Measurements from ENCODE around the gene EXTL1. TPM values are rescaled to one million over a fixed set of nuclear protein-coding genes. Genes with fewer than 3 reads are reported as not detected.

The EXTL1 gene
- polyA plus RNA-seq, 1 donor from 2014 or later, result not detected

DNA sequence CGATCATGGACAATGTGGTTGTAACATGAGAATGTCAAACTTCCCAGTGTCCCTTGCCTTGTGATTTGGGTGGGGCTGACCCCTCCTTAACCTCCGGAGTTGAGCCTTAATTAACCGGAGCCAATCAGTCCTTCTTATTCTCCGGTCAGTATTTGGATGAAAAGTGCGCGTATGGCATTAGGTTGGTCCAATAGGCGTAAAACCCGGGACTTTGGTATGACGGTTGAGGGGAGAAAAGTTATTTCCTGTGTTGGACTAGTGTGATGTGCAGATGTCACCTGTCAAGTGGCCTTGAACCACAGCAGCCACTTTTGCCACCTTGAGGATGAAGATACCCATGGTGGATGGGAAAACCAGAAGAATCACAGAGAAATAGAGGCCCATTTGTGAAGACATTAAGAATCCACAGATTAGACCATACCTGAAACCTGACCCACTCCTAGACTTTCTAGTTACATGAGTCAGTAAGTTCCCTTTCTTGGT is 28.8 kb upstream of the EXTL1 start:
- peaks cover 4% of the 10 kb centered on the region for H3K36me3 Mint-ChIP-seq
- no peaks in the 10 kb centered on the region for H3K9me3 Mint-ChIP-seq
- H3K4me3 Mint-ChIP-seq, result peak overlapping the region in 1 of 4 donors; percentile 42
- H3K27me3 Mint-ChIP-seq, result no peaks in the 10 kb centered on the region
- H3K27ac Mint-ChIP-seq, result no peak overlapping the region
- peaks cover 7 to 23% (median 9%) of the 10 kb centered on the region in 3 donors for H3K4me1 Mint-ChIP-seq

DNA sequence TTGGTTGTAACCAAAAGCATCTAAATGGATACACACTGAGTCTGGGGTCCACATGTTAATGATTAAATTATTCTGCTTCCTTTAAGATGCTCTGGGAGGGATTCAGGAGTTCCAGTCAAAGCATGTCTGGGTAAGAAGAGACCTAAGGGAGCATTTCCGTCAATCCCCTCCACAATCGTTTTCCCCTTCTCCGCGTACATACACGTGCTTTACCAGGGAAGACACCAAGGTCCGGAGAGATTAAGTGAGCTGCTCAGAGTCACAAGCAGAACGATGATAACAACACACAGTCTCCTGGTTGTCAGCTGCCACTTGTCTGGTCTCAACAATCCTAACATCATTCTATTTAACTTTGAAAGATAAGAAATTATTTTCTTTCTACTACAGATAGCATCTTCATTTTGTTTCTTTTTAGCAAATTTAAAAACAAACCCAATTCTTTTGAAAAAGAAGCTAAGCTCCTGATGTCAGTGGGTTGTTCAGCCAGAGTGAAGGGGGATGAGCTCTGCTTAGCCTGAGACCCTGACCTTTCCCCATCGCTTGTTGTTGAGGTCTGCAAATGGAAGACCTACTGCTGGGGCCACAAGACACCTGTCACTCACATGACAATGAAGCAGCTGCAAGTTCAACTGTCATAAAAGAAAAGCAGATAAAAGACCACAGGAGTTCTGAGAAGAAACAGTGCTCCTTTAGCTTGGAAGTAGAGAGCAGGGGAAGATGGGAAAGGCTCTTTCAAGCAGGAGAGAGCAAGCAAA is 28.2 kb upstream of the EXTL1 start:
- Mint-ChIP-seq H3K4me1 (peaks cover 9 to 26% (median 16%) of the 10 kb centered on the region in 3 donors), H3K27me3 (no peaks in the 10 kb centered on the region), H3K36me3 (peaks cover 4% of the 10 kb centered on the region), H3K27ac (no peak overlapping the region), H3K9me3 (no peaks in the 10 kb centered on the region), H3K4me3 (peak overlapping the region in 2 of 4 donors; percentile 41 to 42)

DNA sequence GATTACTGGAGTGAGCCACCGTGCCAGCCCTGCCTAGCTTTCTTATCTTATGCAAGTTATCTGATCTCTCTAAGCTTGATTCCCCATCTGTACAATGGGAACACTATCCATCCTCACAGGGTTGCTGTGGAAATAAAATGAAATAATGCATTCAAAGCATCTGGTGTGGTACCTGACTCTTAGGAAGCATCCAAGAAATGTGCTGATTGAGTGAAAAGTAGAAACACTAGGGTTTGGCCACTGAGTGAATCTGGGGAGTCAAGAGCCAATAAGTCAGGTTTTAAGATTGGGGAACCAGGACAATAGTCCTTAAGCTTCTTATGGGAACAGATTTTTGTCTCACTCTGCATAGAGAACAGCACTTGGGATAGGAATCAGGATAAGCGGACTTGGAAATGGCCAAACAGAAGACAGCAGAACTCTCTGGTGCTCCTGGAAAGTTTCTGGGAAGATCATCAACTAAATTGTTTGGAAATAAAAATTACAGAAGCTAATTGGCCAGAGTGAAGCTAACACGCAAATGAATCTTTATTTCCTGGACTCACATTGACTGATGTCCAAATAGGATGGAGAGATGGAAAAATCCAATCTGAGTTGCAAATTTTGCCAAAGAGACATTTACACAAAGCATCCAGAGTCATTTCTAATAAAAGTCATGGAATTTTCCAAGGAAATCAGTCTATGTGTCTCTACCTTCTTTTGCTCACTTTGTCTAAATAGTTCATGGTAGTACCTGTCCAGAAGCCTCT is 27.0 kb upstream of the EXTL1 start:
- Mint-ChIP-seq H3K9me3 (no peaks in the 10 kb centered on the region), H3K27me3 (no peaks in the 10 kb centered on the region), H3K4me1 (peaks cover 12 to 26% (median 16%) of the 10 kb centered on the region in 3 donors), H3K36me3 (peaks cover 3% of the 10 kb centered on the region), H3K4me3 (peak overlapping the region in 1 of 4 donors; percentile 96), H3K27ac (no peak overlapping the region)

DNA sequence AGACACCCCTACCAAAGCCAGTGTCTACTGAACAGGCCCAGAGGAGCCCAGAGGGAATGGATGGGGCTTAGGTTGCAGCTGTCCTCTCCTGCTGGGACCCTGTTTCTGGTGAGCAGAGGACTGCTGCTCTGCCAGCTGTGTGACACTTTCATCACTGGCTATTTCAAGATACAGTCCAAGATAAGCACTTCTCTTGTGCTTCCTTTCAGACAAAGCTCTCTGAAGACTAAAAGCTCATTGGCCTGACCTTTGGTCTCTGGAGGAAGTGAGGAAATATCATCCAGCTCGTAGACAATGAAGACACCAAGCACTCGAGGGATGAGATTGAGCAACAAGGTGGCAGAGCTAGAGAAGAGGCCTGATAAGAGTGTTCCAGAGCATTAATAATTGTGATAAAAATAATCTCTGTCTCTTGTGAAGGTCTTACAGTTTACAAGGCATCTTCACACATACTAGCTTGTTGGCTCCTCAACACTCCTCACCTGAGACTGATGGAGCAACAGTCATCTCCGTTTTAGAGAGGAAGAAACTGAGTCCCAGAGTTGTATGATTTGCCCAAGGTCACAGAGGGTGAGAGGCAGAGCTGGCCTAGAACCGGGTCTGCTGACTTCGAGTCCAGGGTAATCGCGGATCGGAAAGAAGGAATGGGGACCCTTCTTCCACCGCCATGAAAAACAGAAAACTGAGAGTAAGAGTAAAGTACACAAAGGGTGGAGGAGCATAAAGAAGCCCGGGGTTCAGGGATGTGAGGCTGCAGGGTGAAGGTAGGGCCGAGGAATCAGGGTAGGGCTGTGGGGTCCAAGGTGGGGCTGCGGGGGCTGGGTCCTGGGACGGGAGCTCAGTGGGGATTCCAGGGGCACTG is 24.4 kb upstream of the EXTL1 start:
- Mint-ChIP-seq H3K27me3 (peaks cover 2% of the 10 kb centered on the region), H3K36me3 (peaks cover 3% of the 10 kb centered on the region), H3K4me1 (peaks cover 12 to 21% (median 16%) of the 10 kb centered on the region in 3 donors), H3K4me3 (peak overlapping the region; percentile 94 to 97 (median 95)), H3K9me3 (no peaks in the 10 kb centered on the region), H3K27ac (peak overlapping the region; percentile 90 to 97 (median 92))

DNA sequence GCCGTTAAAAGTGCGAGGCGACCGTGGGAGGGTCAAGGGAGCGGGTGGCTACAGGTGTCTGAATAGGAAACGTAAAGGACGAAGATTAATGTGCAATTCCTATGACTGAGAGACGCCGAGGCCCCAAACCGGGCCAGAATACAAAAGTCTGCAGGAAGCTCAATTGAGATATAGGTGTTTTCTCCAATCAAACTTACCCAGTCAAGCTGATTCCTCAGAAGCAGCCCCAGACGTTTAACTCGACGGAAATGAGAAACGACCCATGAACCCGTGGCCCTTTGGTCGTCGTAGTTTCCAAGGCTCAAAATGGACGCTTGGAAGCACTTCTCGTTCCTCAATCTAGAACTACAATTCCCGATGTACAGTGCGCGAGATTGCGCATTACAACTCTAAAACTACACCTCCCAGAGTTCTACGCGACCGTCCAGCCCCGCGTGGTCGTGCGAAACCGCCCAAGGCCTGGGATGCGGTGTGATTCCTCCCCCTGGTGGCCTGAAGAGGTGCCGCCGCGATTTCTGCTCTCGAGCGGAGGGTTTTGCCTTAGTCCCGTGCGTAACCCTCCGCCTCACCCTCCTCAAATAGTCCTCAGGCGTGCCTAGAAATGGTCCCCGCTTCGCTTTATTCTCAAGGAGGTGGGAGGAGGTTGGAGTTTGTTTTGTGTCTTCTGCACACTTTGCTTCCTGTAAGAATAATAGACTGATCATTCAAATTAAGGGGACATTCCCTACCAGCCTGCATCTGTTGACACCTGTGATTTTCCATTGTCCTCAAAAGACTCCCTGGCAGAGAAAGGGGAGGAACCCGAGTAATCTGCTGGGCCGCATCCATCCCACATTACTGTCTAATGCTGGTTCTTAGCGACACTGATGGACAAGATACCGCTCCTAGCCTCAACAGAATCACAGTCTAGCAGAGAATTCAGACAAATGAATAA is 23.5 kb upstream of the EXTL1 start, which contains the start of gene PAFAH2:
Gene PAFAH2 (minus strand): TSS at position 236 of the 934 bp plus-strand sequence. CDS start 7,247 bp downstream, outside the sequence.
- Mint-ChIP-seq H3K27ac (peak within 1 kb of the TSS; percentile 90 to 97 (median 92)), H3K4me1 (peaks cover 12 to 19% (median 16%) of the 10 kb centered on the region in 3 donors), H3K4me3 (peak within 1 kb of the TSS; percentile 94 to 97 (median 95)), H3K36me3 (peaks cover 3% of the 10 kb centered on the region), H3K27me3 (peaks cover 2% of the 10 kb centered on the region), H3K9me3 (no peaks in the 10 kb centered on the region)

DNA sequence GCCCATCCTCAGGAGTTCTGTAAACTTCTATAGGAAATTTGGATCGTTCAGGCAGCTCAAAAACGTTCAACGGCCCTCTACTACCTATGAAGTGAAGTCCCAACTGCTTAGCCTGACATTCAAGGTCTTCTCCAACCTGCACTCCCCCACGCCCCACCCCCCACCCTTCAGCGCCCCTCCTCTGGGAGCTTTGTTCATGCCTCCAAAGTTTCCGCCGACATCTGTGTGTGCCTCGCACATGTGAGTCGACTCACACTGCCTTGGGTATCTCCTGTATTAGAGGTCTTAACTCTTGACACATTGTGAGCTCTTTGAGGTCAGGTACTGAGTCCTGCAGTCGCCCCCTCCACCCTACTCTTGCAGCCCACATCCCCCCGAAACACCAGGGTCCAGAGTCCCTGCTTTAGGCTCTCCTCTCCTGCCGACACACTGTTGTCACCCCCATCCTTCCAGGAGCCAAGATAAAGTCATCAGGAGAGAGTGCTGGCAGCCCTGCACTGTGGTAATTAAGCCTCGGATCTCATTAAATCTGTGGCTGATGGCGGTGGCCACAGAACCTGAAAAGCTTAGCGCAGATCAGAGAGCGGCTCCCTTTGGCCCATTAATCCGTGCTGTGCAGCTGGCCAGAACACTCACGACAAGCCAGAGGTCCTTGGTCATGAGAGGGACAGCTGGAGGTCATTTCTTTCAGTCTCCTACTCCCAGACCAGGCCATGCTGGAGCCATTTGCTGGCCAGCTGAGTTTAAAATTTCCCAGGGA is 22.4 kb upstream of the EXTL1 start:
- H3K4me1 Mint-ChIP-seq, result peaks cover 13 to 16% (median 16%) of the 10 kb centered on the region in 3 donors
- H3K4me3 Mint-ChIP-seq, result peak overlapping the region in 1 of 4 donors; percentile 96
- peaks cover 3% of the 10 kb centered on the region for H3K27me3 Mint-ChIP-seq
- peak overlapping the region in 1 of 3 donors; percentile 46 for H3K27ac Mint-ChIP-seq
- no peaks in the 10 kb centered on the region for H3K9me3 Mint-ChIP-seq
- H3K36me3 Mint-ChIP-seq, result no peaks in the 10 kb centered on the region

DNA sequence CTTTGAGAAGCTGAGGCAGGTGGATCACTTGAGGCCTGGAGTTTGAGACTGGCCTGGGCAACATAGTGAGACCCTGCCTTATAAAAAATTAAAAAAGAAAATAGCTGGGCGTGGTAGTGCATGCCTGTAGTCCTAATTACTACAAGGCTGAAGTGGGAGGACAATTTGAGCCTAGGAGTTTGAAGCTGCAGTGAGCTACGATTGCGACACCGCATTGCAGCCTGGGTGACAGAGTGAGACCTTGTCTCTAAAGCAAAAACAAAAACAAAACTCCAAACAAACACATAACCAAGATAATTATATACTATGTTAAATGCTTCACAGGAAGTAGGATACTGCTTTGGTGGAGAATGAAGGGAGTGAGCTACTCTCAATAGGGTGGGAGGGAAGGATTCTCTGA is 18.3 kb upstream of the EXTL1 start:
- Mint-ChIP-seq H3K36me3 (peaks cover 3% of the 10 kb centered on the region), H3K9me3 (no peaks in the 10 kb centered on the region), H3K27ac (no peak overlapping the region), H3K4me1 (peaks cover under 1 to 6% (median 3%) of the 10 kb centered on the region in 3 donors), H3K27me3 (peaks cover 10% of the 10 kb centered on the region), H3K4me3 (no peak overlapping the region)

DNA sequence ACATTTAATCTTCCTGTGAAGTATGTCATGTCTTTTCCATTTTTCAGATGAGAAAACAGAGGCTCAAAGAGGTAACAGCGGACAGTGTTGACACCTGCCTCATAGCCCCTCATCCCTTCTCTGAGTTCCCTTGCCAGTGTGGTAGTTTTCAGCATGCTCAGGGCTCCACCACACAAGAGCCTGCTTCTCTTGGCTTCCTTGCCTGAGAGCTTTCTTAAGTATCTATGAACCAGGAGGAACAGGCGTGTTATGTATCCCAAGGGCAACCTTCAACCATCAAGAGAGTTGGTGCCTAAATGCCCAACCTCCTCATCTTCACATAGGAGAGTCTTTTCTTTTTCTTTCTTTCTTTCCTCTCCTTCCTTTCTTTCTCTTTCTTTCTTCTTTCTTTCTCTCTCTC is 17.8 kb upstream of the EXTL1 start:
- H3K27ac Mint-ChIP-seq, result no peak overlapping the region
- no peaks in the 10 kb centered on the region for H3K9me3 Mint-ChIP-seq
- peaks cover 10% of the 10 kb centered on the region for H3K27me3 Mint-ChIP-seq
- peaks cover 0 to 2% (median 0%) of the 10 kb centered on the region in 3 donors for H3K4me1 Mint-ChIP-seq
- peaks cover 3% of the 10 kb centered on the region for H3K36me3 Mint-ChIP-seq
- H3K4me3 Mint-ChIP-seq, result no peak overlapping the region

DNA sequence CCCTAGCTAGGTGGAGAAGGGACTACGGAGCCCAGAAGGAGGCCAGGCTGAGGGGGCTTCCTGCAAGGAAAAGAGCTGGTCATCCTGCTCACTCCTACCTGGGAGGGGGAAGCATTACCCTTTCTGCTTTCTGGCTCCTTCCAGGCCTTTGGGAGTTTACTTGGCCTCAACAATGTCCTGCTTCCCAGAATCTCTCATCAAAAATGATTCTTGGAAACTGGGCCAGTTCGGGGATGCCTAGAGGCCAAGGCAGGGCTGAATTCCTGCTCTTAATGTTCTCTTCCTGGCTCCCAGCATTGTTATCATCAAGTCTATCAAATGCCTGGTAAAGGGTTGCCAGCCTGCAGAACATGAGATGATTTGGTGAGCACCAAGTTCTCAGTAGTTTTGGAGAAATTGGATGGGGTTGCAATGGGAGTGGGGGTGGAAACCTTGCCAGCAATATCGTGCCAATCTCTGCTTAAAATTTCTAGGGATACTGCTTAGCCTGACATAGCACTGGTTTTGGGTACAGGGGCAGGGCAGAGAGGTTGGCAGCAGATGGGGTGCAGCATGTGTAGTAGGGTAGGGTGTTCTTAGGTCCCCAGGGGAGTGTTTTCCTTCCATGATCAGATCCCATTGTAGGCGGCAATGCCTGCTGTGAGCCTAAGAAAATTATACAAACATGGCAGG is 16.0 kb upstream of the EXTL1 start:
- Mint-ChIP-seq H3K27me3 (peaks cover 10% of the 10 kb centered on the region), H3K27ac (no peak overlapping the region), H3K9me3 (no peaks in the 10 kb centered on the region), H3K4me3 (no peak overlapping the region), H3K4me1 (peaks cover 0 to 2% (median 0%) of the 10 kb centered on the region in 3 donors), H3K36me3 (peaks cover 3% of the 10 kb centered on the region)

DNA sequence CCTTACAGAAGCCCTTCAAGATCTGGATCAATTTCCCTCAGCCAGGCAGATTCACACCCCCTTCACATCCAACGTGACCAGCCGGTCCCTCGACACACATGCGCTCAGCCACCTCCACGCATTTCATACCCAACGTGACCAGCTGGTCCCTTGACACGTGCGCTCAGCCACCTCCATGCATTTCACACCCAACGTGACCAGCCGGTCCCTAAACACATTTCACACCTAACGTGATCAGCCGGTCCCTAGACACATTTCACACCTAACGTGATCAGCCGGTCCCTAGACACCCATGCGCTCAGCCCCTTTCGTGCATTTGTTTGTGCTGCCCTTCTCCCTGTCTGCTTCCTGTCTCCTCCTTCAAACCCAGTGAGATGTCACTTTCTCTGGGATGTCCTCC is 14.9 kb upstream of the EXTL1 start:
- H3K27ac Mint-ChIP-seq, result no peak overlapping the region
- peaks cover 0 to 2% (median 0%) of the 10 kb centered on the region in 3 donors for H3K4me1 Mint-ChIP-seq
- no peaks in the 10 kb centered on the region for H3K9me3 Mint-ChIP-seq
- H3K36me3 Mint-ChIP-seq, result peaks cover 3% of the 10 kb centered on the region
- H3K27me3 Mint-ChIP-seq, result peaks cover 8% of the 10 kb centered on the region
- no peak overlapping the region for H3K4me3 Mint-ChIP-seq

DNA sequence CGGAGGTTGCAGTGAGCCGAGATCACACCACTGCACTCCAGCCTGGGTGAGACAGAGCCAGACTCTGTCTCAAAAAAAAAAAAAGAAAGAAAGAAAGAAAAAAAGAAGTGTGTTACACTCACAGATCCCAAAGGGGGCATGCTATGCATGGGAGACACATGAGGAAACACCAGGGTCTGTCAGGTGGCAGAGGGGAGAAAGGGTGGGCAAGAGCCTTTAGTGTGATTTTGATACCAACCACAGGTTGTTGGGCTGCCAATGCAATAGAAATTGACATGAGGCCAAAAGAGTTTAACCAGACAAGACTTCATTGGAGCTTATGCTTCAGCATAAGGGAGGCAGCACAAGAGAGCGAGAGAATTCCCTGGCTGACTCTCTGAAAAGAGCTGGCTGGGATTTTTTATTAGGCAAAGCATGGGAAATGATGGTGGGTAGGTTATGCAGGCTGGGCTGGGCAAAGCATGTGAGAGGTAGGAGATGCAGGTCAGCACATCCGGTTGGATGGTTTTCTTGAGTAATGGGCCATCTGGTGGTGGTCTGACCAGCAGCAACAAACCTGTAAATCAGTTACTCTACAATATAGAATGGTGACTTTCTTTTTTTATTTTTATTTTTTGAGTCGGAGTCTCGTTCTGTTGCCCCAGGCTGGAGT is 11.7 kb upstream of the EXTL1 start:
- peaks cover 6% of the 10 kb centered on the region for H3K27me3 Mint-ChIP-seq
- peaks cover 3% of the 10 kb centered on the region for H3K36me3 Mint-ChIP-seq
- H3K9me3 Mint-ChIP-seq, result no peaks in the 10 kb centered on the region
- H3K4me3 Mint-ChIP-seq, result no peak overlapping the region
- no peak overlapping the region for H3K27ac Mint-ChIP-seq
- H3K4me1 Mint-ChIP-seq, result no peaks in the 10 kb centered on the region

DNA sequence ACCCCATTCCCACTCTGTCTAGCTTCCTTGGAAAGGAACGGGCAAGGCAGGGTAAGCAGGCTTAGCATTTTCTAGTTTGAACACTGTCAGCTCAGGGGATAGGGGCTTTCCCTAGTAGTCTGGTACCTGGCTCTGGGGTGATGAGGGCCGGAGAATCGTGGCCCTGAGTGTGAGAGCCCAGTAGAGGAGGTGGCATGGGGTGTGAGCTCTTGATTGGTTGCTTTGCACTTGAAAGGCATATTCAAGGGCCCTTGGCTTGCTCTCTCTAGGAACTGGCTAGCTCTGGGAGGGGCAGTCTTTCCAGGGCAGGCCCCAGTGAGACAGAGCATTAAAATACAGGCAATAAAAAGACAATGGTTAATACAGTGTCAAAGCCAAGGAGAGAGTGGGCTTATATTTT is 10.8 kb upstream of the EXTL1 start:
- Mint-ChIP-seq H3K9me3 (no peaks in the 10 kb centered on the region), H3K36me3 (peaks cover 3% of the 10 kb centered on the region), H3K4me1 (no peaks in the 10 kb centered on the region), H3K4me3 (no peak overlapping the region), H3K27ac (no peak overlapping the region), H3K27me3 (peaks cover 6% of the 10 kb centered on the region)

Measured in IgD-negative memory B cell (primary cell).